ENCODE results near the gene SIRPB2. TPM values are rescaled to one million over a fixed set of nuclear protein-coding genes. Genes with fewer than 3 reads are reported as not detected.

Gene SIRPB2
- total and polyA plus RNA-seq, 10 of the 15 experiments (the other 5 are each of a cell fraction or from before 2014, with no cell fraction given): not detected

- H3K27ac ChIP-seq (ENCODE audit: control insufficient read depth, insufficient read depth): no peak overlapping the region
- 91% methylated on average over 1 of the region's 1 CpG for WGBS (ENCODE audit: insufficient coverage, insufficient replicate concordance, low lambda C conversion rate, missing lambda C conversion rate)
- H3K4me1 ChIP-seq (ENCODE audit: control insufficient read depth, insufficient read depth, low read length): peaks cover 34% of the 10 kb centered on the region
- no peak for DNase-seq (ENCODE audit: low read depth, low spot score)
- no peaks in the 10 kb centered on the region for H3K79me2 ChIP-seq (ENCODE audit: control insufficient read depth, insufficient read depth, low read length)
- no peak for FAIRE-seq
- in situ Hi-C loops (cut with MboI): no loop called here
- SMC1A ChIA-PET (ENCODE audit: uncharacterized antibody, unreplicated experiment): interaction anchor here (0.8 to 3.7 kb wide), 8 partner anchors 12 to 224 kb away, joined by 3 to 37 read pairs (median 4); partner anchors contain the start of gene SIRPD
- RAD21 ChIA-PET (ENCODE audit: unreplicated experiment): interaction anchor here (1.1 kb wide), 1 partner anchor 224 kb away, joined by 3 read pairs; no protein-coding TSS in a partner anchor
- intact Hi-C loops (cut with micrococcal nuclease; ENCODE audit: unreplicated experiment): no loop called here
- no peak overlapping the region for H2AFZ ChIP-seq (ENCODE audit: control insufficient read depth, low read depth, low read length)
- no peaks in the 10 kb centered on the region for H3K9me3 ChIP-seq (replicated peaks; ENCODE audit: control insufficient read depth, insufficient read depth, low read length)
- H3K36me3 ChIP-seq (ENCODE audit: control insufficient read depth in 2 of 2, insufficient read depth in 2 of 2, low read length in 1 of 2): no peaks in the 10 kb centered on the region
- no peak overlapping the region for H3K4me3 ChIP-seq
- no peaks in the 10 kb centered on the region for H4K20me1 ChIP-seq (ENCODE audit: control insufficient read depth, insufficient read depth)
- H3K9ac ChIP-seq (ENCODE audit: control insufficient read depth, insufficient read depth, low read length): no peak overlapping the region
- POLR2A ChIA-PET: no interaction called here
- CTCF ChIA-PET: interaction anchor here (1.3 kb wide), 1 partner anchor 9 kb away, joined by 4 read pairs; no protein-coding TSS in a partner anchor
- no peaks in the 10 kb centered on the region for H3K27me3 ChIP-seq (replicated peaks in 1 of 2; ENCODE audit: control insufficient read depth in 2 of 2, insufficient read depth in 2 of 2, low read length in 1 of 2)
- TF ChIP-seq ZNF24 (IDR thresholded peaks at IDR 0.05) (no peak), ZNF274 (IDR thresholded peaks at IDR 0.05; ENCODE audit: insufficient read depth, insufficient read length) (no peak)
- no peak for ATAC-seq
- H3K4me2 ChIP-seq (ENCODE audit: control insufficient read depth, insufficient read depth): no peak overlapping the region
- no TSS peak for BruUV-seq (replicated peaks)
Measured at GRCh38 chr20:1539816-1540419, 48.7 kb upstream of the SIRPB2 start.

GRCh38 chr20:1538655-1539054 is 47.4 kb upstream of the SIRPB2 start:
- Histone ChIP-seq H3K79me2 (ENCODE audit: control insufficient read depth, insufficient read depth, low read length) (no peaks in the 10 kb centered on the region), H3K9me3 (replicated peaks; ENCODE audit: control insufficient read depth, insufficient read depth, low read length) (no peaks in the 10 kb centered on the region), H3K27ac (ENCODE audit: control insufficient read depth, insufficient read depth) (no peak overlapping the region), H3K4me2 (ENCODE audit: control insufficient read depth, insufficient read depth) (no peak overlapping the region), H3K9ac (ENCODE audit: control insufficient read depth, insufficient read depth, low read length) (no peak overlapping the region), H3K36me3 (ENCODE audit: control insufficient read depth in 2 of 2, insufficient read depth in 2 of 2, low read length in 1 of 2) (no peaks in the 10 kb centered on the region), H3K4me3 (no peak overlapping the region), H4K20me1 (ENCODE audit: control insufficient read depth, insufficient read depth) (no peaks in the 10 kb centered on the region), H2AFZ (ENCODE audit: control insufficient read depth, low read depth, low read length) (no peak overlapping the region), H3K27me3 (replicated peaks in 1 of 2; ENCODE audit: control insufficient read depth in 2 of 2, insufficient read depth in 2 of 2, low read length in 1 of 2) (no peaks in the 10 kb centered on the region), H3K4me1 (ENCODE audit: control insufficient read depth, insufficient read depth, low read length) (peaks cover 38% of the 10 kb centered on the region)
- intact Hi-C loops (cut with micrococcal nuclease; ENCODE audit: unreplicated experiment): no loop called here
- BruUV-seq (replicated peaks): no TSS peak
- RAD21 ChIA-PET (ENCODE audit: unreplicated experiment): interaction anchor here (1.1 to 1.4 kb wide), 2 partner anchors 28 to 128 kb away, joined by 4 to 7 read pairs; no protein-coding TSS in a partner anchor
- SMC1A ChIA-PET (ENCODE audit: uncharacterized antibody, unreplicated experiment): interaction anchor here (0.7 to 3.7 kb wide), 10 partner anchors 9 to 233 kb away, joined by 3 to 37 read pairs (median 4); no protein-coding TSS in a partner anchor
- POLR2A ChIA-PET: no interaction called here
- no peak for ATAC-seq
- FAIRE-seq: no peak
- CTCF ChIA-PET: interaction anchor here (0.7 to 2.0 kb wide), 3 partner anchors 30 to 226 kb away, joined by 3 to 7 read pairs (median 5); no protein-coding TSS in a partner anchor
- no peak for DNase-seq (ENCODE audit: low read depth, low spot score)
- in situ Hi-C loops (cut with MboI): no loop called here
- TF ChIP-seq CUX1 (IDR thresholded peaks at IDR 0.05; ENCODE audit: insufficient replicate concordance, low read depth, low read length) (no peak), ZZZ3 (IDR thresholded peaks at IDR 0.05; ENCODE audit: control insufficient read depth, insufficient read length, low read depth) (no peak), NR2F1 (conservative IDR thresholded peaks at IDR 0.05) (no peak), NR2C1 (IDR thresholded peaks at IDR 0.05) (no peak), IRF3 (IDR thresholded peaks at IDR 0.05) (no peak), SPI1 (IDR thresholded peaks at IDR 0.05; ENCODE audit: borderline replicate concordance, insufficient read depth, low read depth, low read length) (no peak), RBBP5 (conservative IDR thresholded peaks at IDR 0.05) (no peak), TCF3 (IDR thresholded peaks at IDR 0.05; ENCODE audit: borderline replicate concordance, insufficient read depth, low read depth, low read length) (no peak), CHD4 (IDR thresholded peaks at IDR 0.05) (no peak), RCOR1 (conservative IDR thresholded peaks at IDR 0.05; ENCODE audit: low read depth, low read length) (no peak)

Measured in GM12878 (cell line).